ENCODE data around the gene BCL11A. TPM values are rescaled to one million over a fixed set of nuclear protein-coding genes. Genes with fewer than 3 reads are reported as not detected.

Gene BCL11A
- total RNA-seq, 1 donor from 2014 or later: 142 TPM

- Mint-ChIP-seq H3K9me3 (peaks cover 10% of the 10 kb centered on the region), H3K4me3 (no peak overlapping the region), H3K27ac (no peak overlapping the region), H3K4me1 (peaks cover 33% of the 10 kb centered on the region), H3K27me3 (ENCODE audit: low read depth) (peaks cover 17% of the 10 kb centered on the region), H3K36me3 (peaks cover 2% of the 10 kb centered on the region)
- no peak for DNase-seq (ENCODE audit: low spot score in 2 of 2, unreplicated experiment in 2 of 2)
- TF ChIP-seq CTCF (IDR thresholded peaks at IDR 0.05; ENCODE audit: unreplicated experiment): no peak
Measured at GRCh38 chr2:60413814-60414168, 139.7 kb downstream of the BCL11A start.

GRCh38 chr2:60413069-60413813 lies 140.2 kb downstream of the BCL11A start:
- TF ChIP-seq CTCF (IDR thresholded peaks at IDR 0.05; ENCODE audit: unreplicated experiment): no peak
- Mint-ChIP-seq H3K27me3 (ENCODE audit: low read depth) (peaks cover 11% of the 10 kb centered on the region), H3K4me1 (peaks cover 38% of the 10 kb centered on the region), H3K4me3 (no peak overlapping the region), H3K9me3 (peaks cover 10% of the 10 kb centered on the region), H3K36me3 (peaks cover 2% of the 10 kb centered on the region), H3K27ac (no peak overlapping the region)
- DNase-seq (ENCODE audit: low spot score in 2 of 2, unreplicated experiment in 2 of 2): no peak

- DNase-seq (ENCODE audit: low spot score in 2 of 2, unreplicated experiment in 2 of 2): no peak
- Mint-ChIP-seq H3K27me3 (ENCODE audit: low read depth) (peaks cover 6% of the 10 kb centered on the region), H3K36me3 (peaks cover 2% of the 10 kb centered on the region), H3K27ac (no peak overlapping the region), H3K4me1 (peaks cover 45% of the 10 kb centered on the region), H3K4me3 (no peak overlapping the region), H3K9me3 (peaks cover 10% of the 10 kb centered on the region)
- TF ChIP-seq CTCF (IDR thresholded peaks at IDR 0.05; ENCODE audit: unreplicated experiment): no peak
Measured at GRCh38 chr2:60412620-60413019, 140.8 kb downstream of the BCL11A start.

- peaks cover 2% of the 10 kb centered on the region for H3K36me3 Mint-ChIP-seq
- no peak for TF ChIP-seq CTCF (IDR thresholded peaks at IDR 0.05; ENCODE audit: unreplicated experiment)
- H3K27ac Mint-ChIP-seq: no peak overlapping the region
- H3K27me3 Mint-ChIP-seq (ENCODE audit: low read depth): no peaks in the 10 kb centered on the region
- H3K9me3 Mint-ChIP-seq: peaks cover 10% of the 10 kb centered on the region
- H3K4me3 Mint-ChIP-seq: no peak overlapping the region
- peaks cover 51% of the 10 kb centered on the region for H3K4me1 Mint-ChIP-seq
- DNase-seq (ENCODE audit: low spot score in 2 of 2, unreplicated experiment in 2 of 2): no peak
Measured at GRCh38 chr2:60412027-60412426, 141.4 kb downstream of the BCL11A start.

- DNase-seq (ENCODE audit: low spot score in 2 of 2, unreplicated experiment in 2 of 2): no peak
- H3K4me3 Mint-ChIP-seq: no peak overlapping the region
Measured at GRCh38 chr2:60411295-60411694, 142.2 kb downstream of the BCL11A start.

More at GRCh38 chr2:60411295-60411694, 142.2 kb downstream of the BCL11A start:
- H3K27ac Mint-ChIP-seq: no peak overlapping the region
- H3K36me3 Mint-ChIP-seq: peaks cover 2% of the 10 kb centered on the region
- H3K9me3 Mint-ChIP-seq: peaks cover 10% of the 10 kb centered on the region
- TF ChIP-seq CTCF (IDR thresholded peaks at IDR 0.05; ENCODE audit: unreplicated experiment): no peak
- H3K27me3 Mint-ChIP-seq (ENCODE audit: low read depth): no peaks in the 10 kb centered on the region
- peaks cover 56% of the 10 kb centered on the region for H3K4me1 Mint-ChIP-seq
